Bronchial epithelial cell (primary cell): ENCODE results near the gene GLDC. TPM values are rescaled to one million over a fixed set of nuclear protein-coding genes. Genes with fewer than 3 reads are reported as not detected.

Source experiments
- DNase-seq: peaks from one replicate; pipeline ENCODE4 v3.0.0-alpha.2; 2010; ENCODE audit warnings: low read depth
- FAIRE-seq: peaks from 2 replicates; lab custom pipeline; 2011; peaks lifted over from hg19 to GRCh38; lab: Jason Lieb, UNC
- H3K27me3 ChIP-seq: 2 replicates; pipeline ENCODE4 v1.5.1; 2011; ENCODE audit warnings: low read length; ENCODE audit not compliant: control insufficient read depth, insufficient read depth
- H3K36me3 ChIP-seq: 2 replicates; pipeline ENCODE4 v1.5.1; 2011; ENCODE audit warnings: low read length; ENCODE audit not compliant: control insufficient read depth, insufficient read depth
- H3K4me3 ChIP-seq: 2 replicates; pipeline ENCODE4 v1.5.1; 2011; ENCODE audit warnings: mild to moderate bottlenecking, low read depth, low read length, control low read depth
- total RNA-seq: library from RNA; depleted of rRNA; stranded (reverse); fragments of >200 nt; gene quantifications from 2 replicates; pipeline ENCODE4 v1.2.1, GENCODE V29; 2014
- TF ChIP-seq, protein P1 (sequence below): IDR thresholded peaks from 2 replicates; pipeline ENCODE4 v1.5.1; 2011; ENCODE audit warnings: mild to moderate bottlenecking, moderate library complexity, low read length, control low read depth, inconsistent platforms; ENCODE audit not compliant: insufficient read depth, severe bottlenecking

Gene GLDC
- total RNA-seq, 1 donor from 2014 or later: not detected

DNA sequence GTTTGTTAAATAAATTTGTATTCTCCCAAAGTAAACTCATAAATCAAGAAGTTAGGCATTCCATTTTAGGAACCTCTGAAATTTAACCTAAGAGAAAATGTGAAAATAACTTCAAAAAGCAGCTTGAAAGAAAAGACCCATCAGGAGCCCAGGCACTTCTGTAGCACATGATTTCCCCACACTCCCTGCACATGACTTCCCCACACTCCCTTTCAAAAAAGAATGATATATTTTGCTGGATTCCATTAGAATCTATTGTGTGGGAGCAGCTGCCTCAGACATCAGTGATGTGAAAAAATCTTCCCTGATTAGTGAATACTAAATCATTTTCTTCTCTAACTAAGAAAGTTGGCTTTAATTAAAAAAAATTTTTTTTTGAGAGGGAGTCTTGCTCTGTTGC, 83.3 kb downstream of the GLDC start:
- Histone ChIP-seq H3K27me3 (no peaks in the 10 kb centered on the region), H3K36me3 (no peaks in the 10 kb centered on the region), H3K4me3 (no peak overlapping the region)
- FAIRE-seq (no peak), DNase-seq (no peak)
- TF ChIP-seq, protein P1, sequence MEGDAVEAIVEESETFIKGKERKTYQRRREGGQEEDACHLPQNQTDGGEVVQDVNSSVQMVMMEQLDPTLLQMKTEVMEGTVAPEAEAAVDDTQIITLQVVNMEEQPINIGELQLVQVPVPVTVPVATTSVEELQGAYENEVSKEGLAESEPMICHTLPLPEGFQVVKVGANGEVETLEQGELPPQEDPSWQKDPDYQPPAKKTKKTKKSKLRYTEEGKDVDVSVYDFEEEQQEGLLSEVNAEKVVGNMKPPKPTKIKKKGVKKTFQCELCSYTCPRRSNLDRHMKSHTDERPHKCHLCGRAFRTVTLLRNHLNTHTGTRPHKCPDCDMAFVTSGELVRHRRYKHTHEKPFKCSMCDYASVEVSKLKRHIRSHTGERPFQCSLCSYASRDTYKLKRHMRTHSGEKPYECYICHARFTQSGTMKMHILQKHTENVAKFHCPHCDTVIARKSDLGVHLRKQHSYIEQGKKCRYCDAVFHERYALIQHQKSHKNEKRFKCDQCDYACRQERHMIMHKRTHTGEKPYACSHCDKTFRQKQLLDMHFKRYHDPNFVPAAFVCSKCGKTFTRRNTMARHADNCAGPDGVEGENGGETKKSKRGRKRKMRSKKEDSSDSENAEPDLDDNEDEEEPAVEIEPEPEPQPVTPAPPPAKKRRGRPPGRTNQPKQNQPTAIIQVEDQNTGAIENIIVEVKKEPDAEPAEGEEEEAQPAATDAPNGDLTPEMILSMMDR: no peak

DNA sequence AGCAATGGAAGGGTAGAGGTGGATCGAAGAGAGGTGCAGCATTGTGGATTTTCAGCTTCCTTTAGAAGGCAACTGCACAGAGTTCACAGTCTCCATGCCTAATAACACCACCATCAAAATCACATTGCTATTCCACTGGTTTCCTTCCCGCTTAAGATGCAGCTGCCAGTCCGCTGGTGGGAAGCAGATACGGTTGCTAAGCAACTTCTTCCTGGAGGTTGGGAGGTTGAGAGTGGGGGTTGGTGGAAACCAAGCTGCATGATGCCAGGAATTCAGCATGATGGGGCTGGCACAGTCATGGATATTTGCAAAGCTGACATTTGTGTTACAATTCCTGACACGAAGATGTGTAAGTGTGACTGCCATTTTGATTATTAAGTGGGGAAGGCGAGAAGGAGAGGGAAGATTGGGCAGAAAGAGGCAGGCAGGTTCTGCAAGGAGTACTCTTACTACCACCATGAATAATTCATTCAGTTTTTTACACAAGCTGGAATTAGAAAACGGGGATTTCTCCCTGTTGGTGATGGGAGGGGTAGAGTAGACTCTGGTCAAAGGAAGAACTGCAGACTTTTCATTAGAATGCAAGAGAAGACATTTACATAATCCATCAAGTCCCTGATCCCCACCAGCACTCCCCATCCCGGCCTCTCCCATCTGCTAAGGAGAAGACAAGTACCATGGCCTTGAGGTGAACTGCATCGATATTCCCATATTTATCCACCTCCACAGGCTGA, 87.5 kb downstream of the GLDC start:
- TF ChIP-seq, protein P1: no peak
- no peak for DNase-seq
- H3K4me3 ChIP-seq: no peak overlapping the region
- FAIRE-seq: no peak
- H3K36me3 ChIP-seq: no peaks in the 10 kb centered on the region
- H3K27me3 ChIP-seq: no peaks in the 10 kb centered on the region

DNA sequence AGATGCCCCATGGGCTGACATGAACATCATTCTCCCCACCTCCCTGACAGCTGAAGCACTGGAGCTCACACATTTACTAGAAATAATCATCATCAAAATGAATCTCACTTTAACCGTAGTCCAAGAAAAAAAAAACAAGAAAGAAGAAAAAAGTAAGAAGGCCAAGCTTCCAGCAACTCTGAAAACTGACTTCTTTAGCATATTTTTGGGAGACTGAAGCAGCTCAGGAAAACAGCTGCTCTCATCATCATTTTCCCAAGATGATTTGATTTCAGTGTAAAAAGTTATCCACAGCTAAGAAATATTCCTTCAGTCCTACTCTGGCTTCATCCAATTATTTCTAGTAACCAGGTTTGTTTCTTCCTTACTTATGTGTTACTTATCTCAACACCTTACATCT, 91.7 kb downstream of the GLDC start:
- FAIRE-seq: no peak
- H3K4me3 ChIP-seq: no peak overlapping the region
- TF ChIP-seq, protein P1: no peak
- H3K36me3 ChIP-seq: no peaks in the 10 kb centered on the region
- no peak for DNase-seq
- H3K27me3 ChIP-seq: no peaks in the 10 kb centered on the region

DNA sequence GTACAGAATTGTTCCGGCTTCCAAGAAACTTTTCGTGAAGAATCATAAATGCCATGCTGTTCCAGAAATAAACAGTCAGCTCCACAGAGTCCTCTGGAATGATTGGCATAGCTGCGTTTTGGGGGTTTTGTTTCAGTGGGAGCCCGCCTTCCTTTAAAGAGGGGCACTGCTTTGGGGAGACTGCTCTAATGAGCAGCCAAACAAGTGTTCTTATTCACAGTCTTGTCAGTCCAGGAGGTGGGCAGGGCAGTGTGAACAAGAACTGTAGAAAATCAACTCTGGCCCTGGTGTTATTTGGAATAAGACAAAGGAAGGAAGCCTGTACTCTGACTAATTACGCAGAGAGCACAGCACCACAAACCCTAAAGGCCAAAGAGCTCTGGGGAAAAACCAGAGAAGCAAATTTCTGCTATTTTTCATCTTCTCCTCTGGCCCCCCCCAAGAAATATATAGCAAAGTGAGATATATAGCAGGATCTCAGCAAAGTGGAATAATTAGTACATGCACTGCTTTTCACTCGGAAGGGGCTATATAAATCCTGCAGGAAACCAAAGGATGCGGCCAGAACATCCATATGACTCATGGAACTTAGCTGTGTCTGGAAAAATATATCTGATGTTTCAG, 92.9 kb downstream of the GLDC start:
- FAIRE-seq (no peak), DNase-seq (peak; percentile 64)
- no peak overlapping the region for H3K4me3 ChIP-seq
- H3K36me3 ChIP-seq: no peaks in the 10 kb centered on the region
- no peaks in the 10 kb centered on the region for H3K27me3 ChIP-seq
- TF ChIP-seq, protein P1: no peak

DNA sequence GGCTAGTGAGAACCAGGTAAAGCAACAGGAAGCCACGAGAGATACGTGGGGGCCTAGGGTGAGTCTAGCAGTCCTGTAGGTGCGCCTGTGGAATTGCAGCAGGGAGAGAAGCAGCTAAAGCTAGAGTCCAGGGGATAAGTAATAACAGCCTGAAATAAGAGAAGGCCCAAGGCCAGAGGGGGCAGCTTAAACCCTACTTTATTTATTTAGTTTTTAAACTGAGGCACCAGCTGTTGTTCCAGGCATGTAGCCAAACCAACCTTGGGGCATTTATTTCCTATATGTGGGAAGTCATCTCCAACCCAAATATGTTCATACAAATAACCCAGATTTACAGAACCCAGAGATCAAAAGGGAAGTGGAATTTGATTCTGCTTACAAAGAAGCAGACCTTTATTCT, 93.5 kb downstream of the GLDC start:
- no peak overlapping the region for H3K4me3 ChIP-seq
- FAIRE-seq (no peak), DNase-seq (peak; percentile 21)
- TF ChIP-seq, protein P1: peak; percentile 24
- H3K36me3 ChIP-seq: no peaks in the 10 kb centered on the region
- no peaks in the 10 kb centered on the region for H3K27me3 ChIP-seq
